HG02763 (cell line): Measurements from ENCODE around the gene NAA80.
"Not testable (repeated sequence)": the region's sequence is repeated elsewhere in the genome, so short reads cannot be mapped to it uniquely, and the experiment has no call there.

Experiments used
- ATAC-seq: cut with Tn5 transposase; IDR thresholded peaks from one replicate; pipeline ENCODE4 v1.9.1; 2021; ENCODE audit warnings: mild to moderate bottlenecking, moderate library complexity; ENCODE audit not compliant: unreplicated experiment

NAA80 gene

GRCh38 chr3:50272538-50272910 is 26.7 kb downstream of the NAA80 start:
- ATAC-seq, result not testable (repeated sequence)

GRCh38 chr3:50271314-50271936 is 27.8 kb downstream of the NAA80 start:
- ATAC-seq, result no peak

GRCh38 chr3:50270422-50271224 is 28.6 kb downstream of the NAA80 start:
- ATAC-seq, result no peak

- ATAC-seq, result no peak
These were observed 29.2 kb downstream of the NAA80 start for GRCh38 chr3:50269977-50270413.

GRCh38 chr3:50269460-50269859 is 29.7 kb downstream of the NAA80 start:
- ATAC-seq, result no peak

- no peak for ATAC-seq
These were observed 30.3 kb downstream of the NAA80 start, which contains the start of gene SEMA3B for GRCh38 chr3:50268703-50269451. Gene SEMA3B, plus strand, starts transcription at chr3:50269147. Its CDS starts 94 bp downstream, at chr3:50269241.

- no peak for ATAC-seq
These were observed 30.9 kb downstream of the NAA80 start for GRCh38 chr3:50268276-50268675.

GRCh38 chr3:50267280-50267913 is 31.8 kb downstream of the NAA80 start:
- ATAC-seq, result no peak

- ATAC-seq, result no peak
These were observed 32.4 kb downstream of the NAA80 start for GRCh38 chr3:50266836-50267235.

GRCh38 chr3:50266017-50266416 is 33.2 kb downstream of the NAA80 start:
- ATAC-seq, result no peak

- no peak for ATAC-seq
These were observed 33.6 kb downstream of the NAA80 start for GRCh38 chr3:50265571-50265970.

- no peak for ATAC-seq
These were observed 34.2 kb downstream of the NAA80 start for GRCh38 chr3:50264964-50265485.

GRCh38 chr3:50264383-50264963 is 34.7 kb downstream of the NAA80 start:
- no peak for ATAC-seq

- no peak for ATAC-seq
These were observed 35.5 kb downstream of the NAA80 start for GRCh38 chr3:50263478-50264382.

GRCh38 chr3:50262778-50263177 is 36.4 kb downstream of the NAA80 start:
- no peak for ATAC-seq

- ATAC-seq, result not testable (repeated sequence)
These were observed 37.0 kb downstream of the NAA80 start for GRCh38 chr3:50262200-50262599.

GRCh38 chr3:50261505-50261904 is 37.7 kb downstream of the NAA80 start:
- no peak for ATAC-seq

GRCh38 chr3:50260942-50261441 is 38.2 kb downstream of the NAA80 start:
- no peak for ATAC-seq
